ENCODE data around the gene ENG.

The ENG gene

GRCh38 chr9:127776924-127777289 lies 77.6 kb downstream of the ENG start:
- DNase-seq (ENCODE audit: low spot score) = no peak

DNA sequence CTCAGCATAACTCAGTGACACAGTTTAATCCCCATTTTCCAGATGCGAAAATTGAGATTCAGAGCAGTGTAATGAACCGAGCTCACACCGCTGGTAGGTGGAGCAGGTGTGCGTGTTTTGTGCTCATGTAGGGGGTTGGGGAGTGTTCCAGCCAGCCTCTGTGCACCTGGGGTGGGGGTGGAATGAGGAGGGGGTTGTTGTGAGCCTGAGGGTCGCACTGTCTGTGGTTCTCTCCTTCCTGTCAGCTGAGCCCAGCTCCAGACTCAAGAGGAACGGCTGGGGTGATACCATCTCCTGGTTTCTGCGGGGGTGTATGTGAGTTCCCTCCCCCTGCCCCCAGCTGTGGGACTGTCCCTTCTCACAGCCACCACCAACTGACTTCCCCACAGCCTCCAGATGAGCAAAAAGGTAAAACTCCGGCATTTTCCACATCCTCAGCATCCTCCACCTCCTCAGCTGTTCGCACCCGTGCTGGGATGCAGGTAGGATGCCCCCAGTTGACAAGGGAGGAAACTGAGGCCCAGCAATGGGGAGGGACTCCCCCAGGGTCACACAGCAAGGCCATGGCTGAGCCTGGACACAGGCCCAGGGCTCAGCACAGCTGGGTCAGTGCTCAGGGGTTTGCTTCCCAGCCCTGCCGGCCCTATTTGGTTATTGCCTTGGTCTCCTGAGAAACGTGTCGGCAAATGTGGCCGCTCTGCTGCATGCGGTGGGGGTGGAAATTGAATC lies 78.1 kb downstream of the ENG start:
- no peak for DNase-seq (ENCODE audit: low spot score)

GRCh38 chr9:127773981-127774380 lies 80.5 kb downstream of the ENG start:
- no peak for DNase-seq (ENCODE audit: low spot score)

- no peak for DNase-seq (ENCODE audit: low spot score)
Measured at GRCh38 chr9:127773272-127773671, 81.2 kb downstream of the ENG start.

DNA sequence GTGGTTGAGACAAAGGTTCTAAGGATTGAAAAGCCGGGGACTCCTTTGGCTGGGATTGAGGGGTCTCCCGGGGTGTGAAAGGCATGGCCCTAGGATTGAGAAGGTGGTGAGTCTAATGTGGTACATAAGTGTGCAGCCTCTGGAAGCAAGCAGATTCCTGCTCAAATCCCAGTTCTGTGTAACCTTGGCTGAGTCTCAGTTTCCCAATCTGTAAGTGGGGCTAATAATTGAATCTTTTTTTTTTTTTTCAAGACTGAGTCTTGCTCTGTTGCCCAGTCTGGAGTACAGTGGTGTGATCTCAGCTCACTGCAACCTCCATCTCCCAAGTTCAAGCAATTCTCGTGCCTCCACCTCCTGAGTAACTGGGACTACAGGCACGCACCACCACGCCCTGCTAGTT lies 81.9 kb downstream of the ENG start:
- no peak for DNase-seq (ENCODE audit: low spot score)

- DNase-seq (ENCODE audit: low spot score) = no peak
Measured at GRCh38 chr9:127771570-127772189, 82.8 kb downstream of the ENG start.

DNA sequence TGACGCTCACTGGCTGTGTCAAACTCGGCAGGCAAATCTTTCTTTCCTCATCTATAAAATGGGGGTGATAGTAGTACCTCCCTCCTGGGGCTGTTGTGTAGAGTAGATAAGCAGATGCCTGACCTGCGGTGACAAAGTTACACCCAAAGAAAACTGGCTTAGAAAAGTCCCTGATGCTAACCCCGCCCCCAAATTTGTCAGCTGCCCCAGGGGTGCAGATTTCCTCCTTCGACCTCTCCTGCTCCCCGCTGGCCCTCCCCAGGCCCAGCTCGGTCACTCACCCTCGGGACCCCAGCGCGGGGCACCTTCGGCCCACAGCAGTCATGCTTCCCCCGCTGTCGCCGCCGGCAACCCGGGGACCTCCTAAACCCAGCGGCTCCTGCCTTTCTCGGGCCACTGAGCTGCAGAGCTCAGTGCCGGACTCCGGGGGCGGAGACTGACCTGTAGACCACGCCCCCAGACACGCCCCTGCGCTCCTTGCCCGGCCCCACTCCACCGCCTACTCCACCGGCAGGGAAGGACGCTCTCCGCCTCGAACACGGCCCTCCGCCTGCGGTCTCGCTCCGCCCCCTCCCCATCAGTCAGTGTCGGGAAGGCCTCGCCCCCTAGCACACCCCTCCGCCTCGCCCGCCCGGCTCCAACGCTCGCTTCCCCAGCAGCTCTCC lies 83.4 kb downstream of the ENG start:
- DNase-seq (ENCODE audit: low spot score) = peak; percentile 98

DNA sequence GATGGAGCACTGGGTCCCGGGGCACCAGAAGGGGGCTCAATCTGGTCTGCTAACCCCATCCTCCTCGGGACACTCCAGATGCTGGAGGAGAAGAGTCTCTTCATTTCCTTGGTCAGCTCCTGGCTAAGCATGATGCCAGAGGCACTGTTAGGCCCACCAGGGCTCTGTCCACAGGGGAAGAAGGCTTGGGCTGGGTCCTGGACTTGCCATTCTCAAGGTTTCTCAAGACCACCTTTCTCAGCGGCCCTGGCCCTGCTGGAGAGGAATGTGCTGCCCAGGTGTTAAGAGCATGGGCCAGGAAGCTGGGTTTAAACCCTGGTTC lies 83.9 kb downstream of the ENG start:
- no peak for DNase-seq (ENCODE audit: low spot score)

- no peak for DNase-seq (ENCODE audit: low spot score)
Measured at GRCh38 chr9:127769929-127770582, 84.4 kb downstream of the ENG start.

DNA sequence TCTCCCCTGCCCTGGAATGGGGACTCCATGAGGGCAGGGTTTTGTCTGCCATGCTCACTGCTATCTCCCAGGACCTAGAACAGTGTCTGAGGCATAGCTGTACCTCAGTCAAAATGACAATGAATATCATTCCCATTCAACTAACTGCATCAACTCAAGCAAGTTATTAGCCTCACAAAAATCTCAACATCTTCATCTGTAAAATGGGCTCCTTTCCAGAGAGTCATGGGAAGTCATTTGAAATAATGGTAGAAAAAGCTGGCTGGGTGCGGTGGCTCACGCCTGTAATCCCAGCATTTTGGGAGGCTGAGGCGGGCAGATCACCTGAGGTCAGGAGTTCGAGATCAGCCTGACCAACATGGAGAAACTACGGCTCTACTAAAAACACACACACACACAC lies 85.4 kb downstream of the ENG start:
- no peak for DNase-seq (ENCODE audit: low spot score)

DNA sequence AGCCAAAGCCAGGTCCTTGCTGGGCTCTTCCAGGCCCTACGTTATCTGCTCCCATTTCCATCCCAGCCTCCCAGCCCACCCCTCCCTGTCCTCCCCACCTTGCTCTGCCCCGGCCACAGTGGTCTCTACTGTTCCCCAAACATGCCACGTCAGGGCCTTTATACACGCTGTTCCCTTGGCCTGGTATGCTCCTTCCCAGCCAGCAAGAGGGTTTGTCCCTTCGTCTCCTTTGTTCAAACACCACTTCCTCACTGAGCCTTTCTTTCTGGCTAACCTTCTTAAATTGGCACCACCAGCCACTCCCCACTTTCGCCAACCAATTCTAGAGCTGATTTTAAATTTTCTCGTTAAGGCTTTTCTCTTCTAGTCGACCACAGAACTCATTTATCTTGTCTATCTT lies 85.8 kb downstream of the ENG start:
- no peak for DNase-seq (ENCODE audit: low spot score)

DNA sequence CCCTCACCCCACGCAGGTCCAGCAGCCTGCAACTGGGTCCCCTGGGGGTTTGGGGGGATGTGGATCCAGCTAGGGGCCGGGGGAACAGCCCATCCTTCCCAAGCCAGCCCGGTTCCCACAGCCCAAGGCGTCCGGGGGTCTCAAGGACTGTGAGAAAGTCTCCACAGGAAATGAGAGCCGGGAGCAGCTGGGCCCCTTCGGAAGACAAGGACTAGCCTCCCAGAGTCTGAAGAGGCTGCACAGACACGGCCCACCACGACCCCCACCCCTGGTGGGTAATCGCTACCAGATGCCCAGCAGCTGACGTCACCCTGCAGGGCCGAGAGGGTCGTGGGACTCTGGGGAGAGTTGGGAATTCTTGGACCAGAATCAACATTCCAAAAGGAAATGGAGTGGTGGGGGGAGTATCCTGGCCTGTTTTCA lies 86.5 kb downstream of the ENG start:
- DNase-seq (ENCODE audit: low spot score) = no peak

DNA sequence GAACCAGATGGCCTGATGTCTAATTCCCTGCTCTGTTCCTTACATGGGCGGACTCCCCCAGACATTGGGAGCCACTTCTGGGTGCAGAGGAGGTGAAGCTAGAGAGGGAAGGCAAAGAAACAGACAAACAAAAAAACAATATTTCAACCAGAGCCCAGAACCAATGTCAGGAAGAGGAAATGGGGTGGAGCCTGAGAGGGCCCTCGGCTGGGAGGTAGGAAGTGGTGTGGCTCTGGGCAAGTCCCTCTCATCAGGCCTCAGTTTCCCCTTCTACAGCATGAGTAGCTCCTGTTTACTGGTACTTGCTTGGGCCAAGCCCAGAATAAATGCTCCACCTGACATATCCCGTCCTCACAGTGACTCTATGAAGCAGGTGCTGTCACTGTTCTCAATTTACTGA lies 87.0 kb downstream of the ENG start:
- no peak for DNase-seq (ENCODE audit: low spot score)

GRCh38 chr9:127765418-127765817 lies 89.0 kb downstream of the ENG start:
- DNase-seq (ENCODE audit: low spot score) = no peak

All from D341Med (cell line).